CD4-positive, alpha-beta T cell treated with Interleukin-2 at 100 ng/mL for 4 hours (primary cell): Measurements from ENCODE around the gene FGF12.

Experiments
- DNase-seq: peaks from one replicate; pipeline ENCODE4 v3.0.0-alpha.2; 2020; ENCODE audit warnings: low spot score

The FGF12 gene

GRCh38 chr3:192685801-192686200 is 41.5 kb downstream of the FGF12 start:
- no peak for DNase-seq

DNA sequence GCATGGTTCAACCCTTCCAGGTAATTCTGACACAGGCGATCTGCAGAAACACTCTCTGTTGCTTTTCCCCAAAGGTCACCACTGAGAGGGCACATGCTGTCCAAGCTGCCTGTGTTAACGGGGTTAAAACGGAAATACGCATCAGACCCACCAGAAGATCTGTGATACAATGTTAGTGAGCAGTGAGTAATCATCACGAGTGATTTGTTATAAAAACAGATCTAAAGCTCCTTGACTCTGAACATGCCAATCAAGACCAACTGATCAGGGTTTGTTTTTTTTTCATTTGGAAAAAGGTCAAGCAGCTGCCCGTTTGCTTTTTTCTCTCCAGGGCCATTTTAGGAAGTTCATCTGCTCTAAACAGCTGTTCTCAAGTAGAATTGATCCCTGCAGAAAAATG is 43.2 kb downstream of the FGF12 start:
- no peak for DNase-seq

DNA sequence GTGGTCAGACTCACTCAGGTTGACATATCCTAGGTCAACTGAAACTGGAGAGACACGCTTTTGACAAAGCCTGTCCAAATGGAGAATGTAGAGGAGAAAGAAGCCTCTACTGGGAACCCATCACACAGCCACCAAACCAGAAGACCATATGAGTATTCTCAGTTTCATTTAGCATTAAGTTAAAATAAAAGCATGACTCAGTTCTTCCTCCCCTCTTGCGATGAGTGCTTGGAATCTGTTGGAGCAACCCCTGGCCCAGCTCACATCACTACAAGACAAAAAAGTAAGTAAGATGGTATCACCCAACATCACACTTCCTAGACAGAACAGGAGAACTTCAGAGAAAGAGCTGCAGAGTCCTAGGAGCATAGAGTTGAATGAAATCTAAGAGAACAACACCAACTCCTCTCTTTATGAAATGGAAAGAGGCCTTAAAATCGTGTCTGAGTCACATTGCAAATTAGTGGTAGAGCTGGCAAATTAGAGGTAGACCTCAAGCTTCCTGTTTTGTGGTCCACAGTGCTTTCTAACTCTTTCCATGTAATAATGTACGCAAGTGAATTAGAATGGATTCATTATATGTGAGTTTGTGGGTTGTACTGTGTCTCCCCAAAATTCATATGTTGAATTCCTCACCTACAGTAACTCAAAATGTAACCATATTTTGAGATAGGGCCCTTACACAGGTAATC is 51.2 kb downstream of the FGF12 start:
- DNase-seq: no peak

DNA sequence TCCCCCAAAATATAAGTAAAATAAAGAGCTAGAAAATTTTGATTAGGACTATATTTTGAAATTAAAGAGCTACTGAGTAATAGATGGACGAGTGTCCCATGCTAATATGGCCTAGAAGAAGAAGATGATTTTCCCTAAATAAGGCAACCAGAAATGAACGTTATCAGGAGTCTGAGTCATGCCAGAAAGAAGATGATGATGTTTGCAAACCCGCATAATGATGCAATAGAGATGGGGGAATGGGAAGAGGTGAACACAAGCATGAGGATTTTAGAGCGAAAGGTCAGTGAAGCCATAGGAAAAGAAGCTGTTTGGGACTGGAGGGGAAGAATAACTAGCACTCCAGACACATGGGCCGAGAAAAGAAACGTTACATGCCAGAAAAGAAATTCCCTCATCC is 71.7 kb downstream of the FGF12 start:
- no peak for DNase-seq

DNA sequence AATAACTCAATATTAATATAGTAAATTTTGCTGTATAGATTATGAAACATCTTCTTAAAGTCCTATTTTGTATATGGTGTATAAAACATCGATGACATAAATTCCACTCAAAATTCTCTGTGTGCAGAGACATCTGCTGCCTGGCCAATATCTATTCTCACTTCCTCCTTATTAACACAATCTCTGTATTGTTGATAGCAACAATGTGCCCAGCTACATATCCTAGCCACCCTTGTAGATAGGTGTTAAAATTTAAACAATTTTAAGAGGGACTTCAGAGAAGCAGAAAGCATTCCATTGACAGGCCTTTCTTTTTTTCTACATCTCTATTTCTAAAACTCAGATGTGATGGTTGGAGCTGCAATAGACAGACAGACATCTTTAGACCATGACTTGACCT is 72.3 kb downstream of the FGF12 start:
- no peak for DNase-seq

- no peak for DNase-seq
Measured at GRCh38 chr3:192653862-192654261, 73.5 kb downstream of the FGF12 start.

GRCh38 chr3:192652727-192653126 is 74.6 kb downstream of the FGF12 start:
- DNase-seq: no peak

- DNase-seq: no peak
Measured at GRCh38 chr3:192651836-192652512, 75.4 kb downstream of the FGF12 start.

- DNase-seq: no peak
Measured at GRCh38 chr3:192645437-192645836, 81.9 kb downstream of the FGF12 start.

DNA sequence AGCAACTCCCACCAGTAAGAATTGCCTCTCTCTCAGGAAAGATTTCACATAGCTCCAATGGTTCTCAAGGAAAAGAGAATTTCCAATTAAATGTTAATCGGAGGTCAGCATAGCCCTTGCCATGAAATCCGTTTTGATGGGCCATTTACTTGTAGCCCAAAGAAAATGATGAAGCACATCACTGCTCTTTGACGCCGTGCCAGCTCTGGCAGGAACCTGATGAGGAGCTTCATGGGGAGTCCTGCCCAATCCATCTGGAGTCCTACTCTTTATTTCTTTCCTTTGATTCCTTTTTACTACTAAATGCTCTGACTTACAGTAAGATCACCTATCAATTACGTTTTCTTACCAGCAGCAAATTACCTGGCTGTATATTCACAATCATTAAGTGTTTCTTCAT is 84.7 kb downstream of the FGF12 start:
- DNase-seq: no peak

DNA sequence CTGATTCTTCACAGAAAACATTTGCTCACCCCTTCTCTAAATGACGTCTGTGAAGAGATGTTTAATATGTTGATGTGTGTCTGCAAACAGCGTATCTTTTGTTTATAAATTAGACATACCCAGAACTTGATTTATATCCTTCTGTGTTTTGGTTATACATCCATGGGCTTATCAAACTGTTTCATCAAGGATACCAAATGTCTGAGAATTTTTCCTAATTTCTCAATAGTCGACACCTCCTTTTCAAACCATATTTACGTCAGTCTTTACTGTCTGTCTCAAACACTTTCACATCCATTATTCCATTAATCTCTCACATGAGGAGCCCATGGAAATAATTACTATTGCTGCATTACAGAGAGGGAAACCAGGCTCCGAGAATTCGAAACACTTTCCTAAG is 85.4 kb downstream of the FGF12 start:
- DNase-seq: no peak

DNA sequence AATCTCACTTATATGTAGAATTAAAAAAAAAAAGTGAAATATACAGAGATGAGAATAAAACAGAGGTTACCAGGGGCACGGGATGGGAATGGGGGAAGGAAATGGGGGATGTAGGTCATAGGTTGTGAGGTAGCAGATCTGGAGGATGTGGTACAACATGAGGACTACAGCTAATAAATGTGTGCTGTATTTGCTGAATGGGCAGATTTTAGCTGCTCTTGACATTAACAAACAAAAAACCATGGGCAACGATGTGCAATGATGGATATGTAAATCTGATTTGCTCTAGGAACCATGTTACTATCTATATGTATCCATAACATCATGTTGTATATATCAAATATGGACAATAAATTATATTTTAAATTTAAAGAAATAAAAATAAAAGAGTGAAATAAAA is 87.4 kb downstream of the FGF12 start:
- no peak for DNase-seq

DNA sequence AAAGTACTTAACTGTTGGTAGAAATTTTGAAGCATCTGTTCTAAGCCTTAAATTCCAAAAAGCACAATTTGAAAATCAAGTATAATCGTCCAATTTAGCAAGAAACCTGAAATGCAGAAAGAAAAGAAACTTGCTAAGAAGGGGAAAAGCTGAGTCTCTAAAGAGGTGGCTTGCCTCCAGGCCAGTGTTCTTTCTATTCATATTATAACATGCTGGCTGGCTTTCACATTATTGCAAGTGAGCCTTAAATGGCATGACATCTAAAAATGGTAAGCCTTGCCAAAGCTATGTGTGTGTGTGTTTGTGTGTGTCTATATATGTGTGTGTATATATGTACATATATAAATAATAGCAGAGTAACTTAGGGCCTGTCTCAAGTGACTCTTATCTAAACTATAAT is 89.5 kb downstream of the FGF12 start:
- no peak for DNase-seq

DNA sequence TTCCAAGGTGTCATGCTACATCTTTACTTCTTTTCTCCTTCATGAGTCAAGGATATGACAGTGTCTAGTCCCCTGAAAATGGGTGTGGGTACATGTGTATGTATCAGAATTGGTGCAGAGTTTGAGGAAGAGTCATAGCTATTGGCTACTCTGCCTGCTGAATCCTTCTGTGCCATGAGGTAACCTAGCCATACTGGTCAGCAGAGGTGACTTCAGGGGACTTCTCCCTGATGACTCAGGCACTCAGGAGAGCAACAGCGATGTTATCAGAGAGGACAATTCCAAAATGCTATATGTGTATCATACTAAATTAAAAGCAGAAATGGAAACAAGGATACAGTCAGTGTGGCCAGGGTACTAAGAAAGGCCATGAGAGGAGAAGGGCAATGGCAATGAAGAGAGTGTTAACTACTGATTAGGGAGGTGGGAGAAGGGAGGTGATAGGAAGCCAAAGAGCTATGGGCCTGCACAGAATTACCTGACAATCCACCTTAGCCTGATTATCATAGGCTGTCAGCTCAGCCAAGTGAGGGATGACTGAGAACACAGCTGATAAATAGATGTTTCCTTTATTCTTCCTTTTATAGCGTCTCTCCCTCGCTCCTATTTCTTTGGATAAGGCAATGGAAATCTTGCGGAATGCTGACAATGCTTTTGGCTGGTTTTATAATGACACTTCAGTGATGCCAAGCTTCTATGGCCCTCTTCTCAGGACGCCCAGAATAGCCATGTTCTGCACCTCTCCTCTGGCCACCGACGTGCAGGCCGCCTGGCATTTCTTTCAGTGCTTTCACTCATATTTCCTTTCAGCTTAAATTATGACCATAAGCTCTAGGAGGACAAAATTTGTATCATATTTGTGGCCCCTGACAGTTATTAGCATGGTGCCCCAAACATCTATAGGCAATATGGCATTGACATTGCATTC is 90.6 kb downstream of the FGF12 start:
- no peak for DNase-seq

GRCh38 chr3:192629429-192629828 is 97.9 kb downstream of the FGF12 start:
- DNase-seq: no peak

DNA sequence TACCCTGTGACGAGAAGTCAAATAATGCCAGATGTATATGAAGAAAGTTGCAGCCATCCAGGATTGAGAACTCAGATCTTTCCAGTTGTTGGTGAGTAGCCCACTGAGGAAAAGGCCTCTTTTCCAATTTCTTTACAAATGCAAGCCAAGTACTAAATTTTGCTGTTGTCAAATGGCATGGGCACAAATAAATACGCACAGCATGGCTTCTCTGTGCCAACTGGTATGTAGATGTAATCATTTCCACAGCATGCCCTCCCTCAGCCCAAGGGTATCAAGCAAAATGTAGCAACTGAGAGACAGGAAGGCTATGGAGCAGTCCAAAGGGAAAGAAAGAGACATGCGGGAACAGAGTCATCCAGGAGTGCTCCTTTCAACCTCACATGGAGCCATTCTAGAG is 105.4 kb downstream of the FGF12 start:
- DNase-seq: no peak

DNA sequence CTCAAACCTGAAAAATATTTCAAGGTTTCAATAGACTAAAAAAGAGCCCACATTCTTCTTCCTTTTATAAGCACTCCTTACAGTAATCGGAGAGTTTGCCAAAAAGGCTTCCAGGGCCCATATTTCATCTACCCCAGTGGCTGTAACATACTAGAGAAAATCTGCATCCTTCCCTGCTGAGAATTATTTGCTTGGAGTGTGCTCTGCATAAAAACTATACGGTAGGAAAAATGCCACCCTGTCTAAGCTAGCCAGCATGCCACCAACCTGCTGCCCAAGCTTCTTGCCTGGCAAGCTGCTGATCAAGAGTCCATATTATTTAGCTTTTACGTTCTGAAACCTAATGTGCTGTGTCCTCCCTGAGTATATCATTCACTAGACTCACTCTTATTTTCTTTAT is 107.1 kb downstream of the FGF12 start:
- no peak for DNase-seq

DNA sequence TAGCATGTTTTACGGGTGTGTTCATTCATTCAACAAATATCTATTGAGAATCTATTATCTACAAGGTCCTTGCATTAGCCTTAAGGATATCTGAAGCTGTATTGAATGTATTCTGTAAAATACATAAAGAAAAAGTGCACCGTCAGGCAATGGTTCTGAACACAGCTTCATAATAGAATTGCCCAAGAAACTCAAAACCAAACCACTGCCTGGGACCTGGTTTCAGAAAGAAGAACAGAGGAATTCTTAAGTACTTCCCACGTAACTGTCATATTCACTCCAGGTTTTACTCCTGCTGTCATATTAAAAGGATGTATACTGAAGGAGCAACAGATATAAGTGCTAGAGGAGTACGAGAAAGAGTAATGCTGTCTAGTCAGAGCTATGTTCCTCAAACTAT is 115.9 kb downstream of the FGF12 start:
- no peak for DNase-seq

DNA sequence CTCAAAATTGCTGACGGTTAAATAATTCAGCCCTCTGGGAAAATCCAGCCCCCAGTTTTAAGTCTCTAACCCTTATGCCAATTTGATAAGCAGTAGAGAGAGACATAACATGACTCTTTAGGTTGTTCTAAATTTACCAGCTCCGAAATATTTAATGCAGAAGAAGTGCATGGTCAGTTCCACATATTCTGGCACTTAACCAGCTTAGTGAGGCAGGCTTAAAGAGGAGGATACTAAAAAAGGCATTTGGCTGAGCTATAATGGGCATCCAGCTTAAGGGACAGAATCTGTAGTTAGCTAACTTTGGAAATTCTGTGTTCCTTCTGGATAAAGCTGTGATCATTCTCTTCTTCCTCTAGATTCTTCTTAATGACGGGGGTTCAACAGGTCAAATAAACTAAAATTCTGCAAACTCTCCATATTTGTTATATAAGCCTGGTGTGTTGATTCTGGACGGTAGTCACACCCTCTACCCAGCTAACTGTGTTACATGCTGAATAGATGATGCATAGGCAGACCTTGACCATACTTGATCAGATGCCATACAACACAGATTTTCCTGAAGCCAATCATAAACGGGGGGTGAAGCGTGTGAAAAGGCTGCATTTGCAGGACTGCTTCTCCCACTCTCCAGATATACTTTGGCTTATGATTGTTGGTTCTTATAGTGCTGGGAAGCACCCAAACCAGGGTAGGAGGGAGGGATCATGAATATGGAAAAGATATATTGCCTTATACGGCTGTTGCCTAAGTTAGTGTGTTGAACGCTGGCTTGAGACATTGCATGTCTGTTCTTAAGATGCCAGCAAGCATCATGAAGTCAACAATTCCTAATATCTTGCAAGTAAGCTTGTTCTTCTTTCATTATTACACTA is 118.4 kb downstream of the FGF12 start:
- no peak for DNase-seq

GRCh38 chr3:192607798-192608197 is 119.5 kb downstream of the FGF12 start:
- no peak for DNase-seq

DNA sequence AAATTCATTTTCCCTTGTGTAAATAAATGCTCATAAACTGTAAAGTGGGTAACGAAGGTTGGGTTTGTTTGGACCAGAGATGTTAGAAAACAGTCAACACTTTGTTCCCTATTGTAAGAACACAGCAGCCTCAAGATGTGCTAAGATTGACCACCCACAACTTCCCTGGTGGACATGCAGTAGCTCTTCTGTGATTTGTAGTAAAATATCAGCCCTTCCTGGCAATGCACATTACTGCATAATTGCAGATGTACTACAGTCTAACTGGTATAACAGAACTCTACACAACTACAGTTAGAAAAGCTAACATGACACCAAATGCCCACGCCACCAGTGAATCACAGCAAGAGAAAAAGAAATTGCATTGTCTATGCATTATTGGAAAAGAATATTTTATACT is 129.4 kb downstream of the FGF12 start:
- no peak for DNase-seq

- DNase-seq: no peak
Measured at GRCh38 chr3:192597506-192597905, 129.8 kb downstream of the FGF12 start.
